ENCODE measurements around the gene GEMIN5.
"Not testable (repeated sequence)": the region's sequence is repeated elsewhere in the genome, so short reads cannot be mapped to it uniquely, and the experiment has no call there.

The GEMIN5 gene

GRCh38 chr5:154937718-154938466, at the start of gene GEMIN5:
Gene GEMIN5 (minus strand): TSS chr5:154938211. CDS start chr5:154938133, 78 bp downstream.
- H3K36me3 ChIP-seq (ENCODE audit: control insufficient read depth, insufficient read depth, low read length) = peaks cover 21% of the 10 kb centered on the region
- peak within 1 kb of the TSS; percentile 31 for H3K27ac ChIP-seq (ENCODE audit: low read depth, low read length)
- H3K4me3 ChIP-seq (ENCODE audit: low read depth, low read length) = peak within 1 kb of the TSS; percentile 98

GRCh38 chr5:154986151-154986550, 48.1 kb upstream of the GEMIN5 start:
- H3K4me1 ChIP-seq (ENCODE audit: control insufficient read depth, insufficient read depth, low read length) = 0 out of 2 replicates have a peak, but pooled peaks cover 3% of the 10 kb centered on the region
- no peaks in the 10 kb centered on the region for H3K27me3 ChIP-seq (ENCODE audit: control insufficient read depth, insufficient read depth, low read length)
- H3K9me3 ChIP-seq (ENCODE audit: control insufficient read depth, insufficient read depth, low read length) = no peaks in the 10 kb centered on the region
- no peaks in the 10 kb centered on the region for H3K36me3 ChIP-seq (ENCODE audit: control insufficient read depth, insufficient read depth, low read length)
- H3K9ac ChIP-seq (ENCODE audit: low read depth, low read length) = no peak overlapping the region
- H3K4me3 ChIP-seq (ENCODE audit: low read depth, low read length) = no peak overlapping the region
- no peak overlapping the region for H3K27ac ChIP-seq (ENCODE audit: low read depth, low read length)

More at GRCh38 chr5:154937718-154938466, at the start of gene GEMIN5:
- no peaks in the 10 kb centered on the region for H3K27me3 ChIP-seq (ENCODE audit: control insufficient read depth, insufficient read depth, low read length)
- H3K9ac ChIP-seq (ENCODE audit: low read depth, low read length) = peak within 1 kb of the TSS; percentile 74
- peaks cover 10% of the 10 kb centered on the region; the same call in 1 of the 2 replicates for H3K4me1 ChIP-seq (ENCODE audit: control insufficient read depth, insufficient read depth, low read length)
- H3K9me3 ChIP-seq (ENCODE audit: control insufficient read depth, insufficient read depth, low read length) = no peaks in the 10 kb centered on the region

- H3K36me3 ChIP-seq (ENCODE audit: control insufficient read depth, insufficient read depth, low read length) = no peaks in the 10 kb centered on the region
- no peaks in the 10 kb centered on the region for H3K9me3 ChIP-seq (ENCODE audit: control insufficient read depth, insufficient read depth, low read length)
- H3K4me3 ChIP-seq (ENCODE audit: low read depth, low read length) = no peak overlapping the region
- no peak overlapping the region for H3K27ac ChIP-seq (ENCODE audit: low read depth, low read length)
- no peaks in the 10 kb centered on the region for H3K27me3 ChIP-seq (ENCODE audit: control insufficient read depth, insufficient read depth, low read length)
- no peak overlapping the region for H3K9ac ChIP-seq (ENCODE audit: low read depth, low read length)
- 0 out of 2 replicates have a peak, but pooled peaks cover 3% of the 10 kb centered on the region for H3K4me1 ChIP-seq (ENCODE audit: control insufficient read depth, insufficient read depth, low read length)
These were observed 47.0 kb upstream of the GEMIN5 start for GRCh38 chr5:154984946-154985516.

- not testable (repeated sequence) for H3K4me3 ChIP-seq (ENCODE audit: low read depth, low read length); H3K9ac ChIP-seq (ENCODE audit: low read depth, low read length); H3K36me3 ChIP-seq (ENCODE audit: control insufficient read depth, insufficient read depth, low read length); H3K4me1 ChIP-seq (ENCODE audit: control insufficient read depth, insufficient read depth, low read length); H3K27ac ChIP-seq (ENCODE audit: low read depth, low read length); H3K9me3 ChIP-seq (ENCODE audit: control insufficient read depth, insufficient read depth, low read length); H3K27me3 ChIP-seq (ENCODE audit: control insufficient read depth, insufficient read depth, low read length)
These were observed 40.3 kb upstream of the GEMIN5 start for GRCh38 chr5:154978294-154978693.

GRCh38 chr5:154977409-154977808, 39.4 kb upstream of the GEMIN5 start:
- Histone ChIP-seq H3K27me3 (ENCODE audit: control insufficient read depth, insufficient read depth, low read length) (no peaks in the 10 kb centered on the region), H3K36me3 (ENCODE audit: control insufficient read depth, insufficient read depth, low read length) (no peaks in the 10 kb centered on the region), H3K9me3 (ENCODE audit: control insufficient read depth, insufficient read depth, low read length) (no peaks in the 10 kb centered on the region), H3K4me3 (ENCODE audit: low read depth, low read length) (no peak overlapping the region), H3K9ac (ENCODE audit: low read depth, low read length) (no peak overlapping the region), H3K27ac (ENCODE audit: low read depth, low read length) (no peak overlapping the region), H3K4me1 (ENCODE audit: control insufficient read depth, insufficient read depth, low read length) (0 out of 2 replicates have a peak, but pooled peaks cover 2% of the 10 kb centered on the region)

- not testable (repeated sequence) for H3K27ac ChIP-seq (ENCODE audit: low read depth, low read length)
These were observed 38.1 kb upstream of the GEMIN5 start for GRCh38 chr5:154976082-154976481.

GRCh38 chr5:154972476-154973080, 34.6 kb upstream of the GEMIN5 start:
- H3K9me3 ChIP-seq (ENCODE audit: control insufficient read depth, insufficient read depth, low read length) = no peaks in the 10 kb centered on the region
- H3K27ac ChIP-seq (ENCODE audit: low read depth, low read length) = no peak overlapping the region
- 0 out of 2 replicates have a peak, but pooled peaks cover 2% of the 10 kb centered on the region for H3K4me1 ChIP-seq (ENCODE audit: control insufficient read depth, insufficient read depth, low read length)
- no peak overlapping the region for H3K9ac ChIP-seq (ENCODE audit: low read depth, low read length)
- H3K36me3 ChIP-seq (ENCODE audit: control insufficient read depth, insufficient read depth, low read length) = peaks cover 12% of the 10 kb centered on the region
- H3K4me3 ChIP-seq (ENCODE audit: low read depth, low read length) = no peak overlapping the region
- H3K27me3 ChIP-seq (ENCODE audit: control insufficient read depth, insufficient read depth, low read length) = no peaks in the 10 kb centered on the region

More at GRCh38 chr5:154976082-154976481, 38.1 kb upstream of the GEMIN5 start:
- H3K4me1 ChIP-seq (ENCODE audit: control insufficient read depth, insufficient read depth, low read length); H3K9ac ChIP-seq (ENCODE audit: low read depth, low read length); H3K36me3 ChIP-seq (ENCODE audit: control insufficient read depth, insufficient read depth, low read length); H3K4me3 ChIP-seq (ENCODE audit: low read depth, low read length); H3K9me3 ChIP-seq (ENCODE audit: control insufficient read depth, insufficient read depth, low read length); H3K27me3 ChIP-seq (ENCODE audit: control insufficient read depth, insufficient read depth, low read length): not testable (repeated sequence)

- H3K4me1 ChIP-seq (ENCODE audit: control insufficient read depth, insufficient read depth, low read length) = 0 out of 2 replicates have a peak, but pooled peaks cover 2% of the 10 kb centered on the region
- no peak overlapping the region for H3K9ac ChIP-seq (ENCODE audit: low read depth, low read length)
- H3K9me3 ChIP-seq (ENCODE audit: control insufficient read depth, insufficient read depth, low read length) = no peaks in the 10 kb centered on the region
- no peak overlapping the region for H3K4me3 ChIP-seq (ENCODE audit: low read depth, low read length)
- no peaks in the 10 kb centered on the region for H3K27me3 ChIP-seq (ENCODE audit: control insufficient read depth, insufficient read depth, low read length)
- H3K36me3 ChIP-seq (ENCODE audit: control insufficient read depth, insufficient read depth, low read length) = peaks cover 23% of the 10 kb centered on the region
- no peak overlapping the region for H3K27ac ChIP-seq (ENCODE audit: low read depth, low read length)
These were observed 33.5 kb upstream of the GEMIN5 start for GRCh38 chr5:154971501-154971900.

- no peak overlapping the region for H3K9ac ChIP-seq (ENCODE audit: low read depth, low read length)
- 0 out of 2 replicates have a peak, but pooled peaks cover 2% of the 10 kb centered on the region for H3K4me1 ChIP-seq (ENCODE audit: control insufficient read depth, insufficient read depth, low read length)
- H3K36me3 ChIP-seq (ENCODE audit: control insufficient read depth, insufficient read depth, low read length) = peaks cover 28% of the 10 kb centered on the region
- no peaks in the 10 kb centered on the region for H3K9me3 ChIP-seq (ENCODE audit: control insufficient read depth, insufficient read depth, low read length)
- no peak overlapping the region for H3K4me3 ChIP-seq (ENCODE audit: low read depth, low read length)
- no peaks in the 10 kb centered on the region for H3K27me3 ChIP-seq (ENCODE audit: control insufficient read depth, insufficient read depth, low read length)
- no peak overlapping the region for H3K27ac ChIP-seq (ENCODE audit: low read depth, low read length)
These were observed 32.7 kb upstream of the GEMIN5 start for GRCh38 chr5:154970759-154971158.

GRCh38 chr5:154968953-154969352, 30.9 kb upstream of the GEMIN5 start:
- H3K36me3 ChIP-seq (ENCODE audit: control insufficient read depth, insufficient read depth, low read length) = peaks cover 28% of the 10 kb centered on the region
- H3K27me3 ChIP-seq (ENCODE audit: control insufficient read depth, insufficient read depth, low read length) = no peaks in the 10 kb centered on the region
- no peaks in the 10 kb centered on the region for H3K9me3 ChIP-seq (ENCODE audit: control insufficient read depth, insufficient read depth, low read length)
- H3K4me1 ChIP-seq (ENCODE audit: control insufficient read depth, insufficient read depth, low read length) = 0 out of 2 replicates have a peak, but pooled peaks cover 2% of the 10 kb centered on the region
- no peak overlapping the region for H3K27ac ChIP-seq (ENCODE audit: low read depth, low read length)
- H3K9ac ChIP-seq (ENCODE audit: low read depth, low read length) = no peak overlapping the region
- no peak overlapping the region for H3K4me3 ChIP-seq (ENCODE audit: low read depth, low read length)

All from HUES48 (cell line).